Stimulated activated CD4-positive, alpha-beta T cell treated with anti-CD3 and anti-CD28 coated beads, Interleukin-4, amount 100 ng/mL, for 24 hours (primary cell): ENCODE measurements around the gene RNF128.

Experiments
- DNase-seq: peaks from one replicate; pipeline ENCODE4 v3.0.0-alpha.2; 2020

RNF128 gene, protein sequence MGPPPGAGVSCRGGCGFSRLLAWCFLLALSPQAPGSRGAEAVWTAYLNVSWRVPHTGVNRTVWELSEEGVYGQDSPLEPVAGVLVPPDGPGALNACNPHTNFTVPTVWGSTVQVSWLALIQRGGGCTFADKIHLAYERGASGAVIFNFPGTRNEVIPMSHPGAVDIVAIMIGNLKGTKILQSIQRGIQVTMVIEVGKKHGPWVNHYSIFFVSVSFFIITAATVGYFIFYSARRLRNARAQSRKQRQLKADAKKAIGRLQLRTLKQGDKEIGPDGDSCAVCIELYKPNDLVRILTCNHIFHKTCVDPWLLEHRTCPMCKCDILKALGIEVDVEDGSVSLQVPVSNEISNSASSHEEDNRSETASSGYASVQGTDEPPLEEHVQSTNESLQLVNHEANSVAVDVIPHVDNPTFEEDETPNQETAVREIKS

GRCh38 chrX:106726485-106727437 lies at the start of gene RNF128:
Gene RNF128, plus strand, starts transcription at chrX:106726701. Its CDS starts 213 bp downstream, at chrX:106726914.
- DNase-seq = peak; percentile 3

- DNase-seq = no peak
These were observed 45.8 kb upstream of the RNF128 start for GRCh38 chrX:106680716-106681115.

- no peak for DNase-seq
These were observed 42.3 kb upstream of the RNF128 start for GRCh38 chrX:106684207-106684606.

DNA sequence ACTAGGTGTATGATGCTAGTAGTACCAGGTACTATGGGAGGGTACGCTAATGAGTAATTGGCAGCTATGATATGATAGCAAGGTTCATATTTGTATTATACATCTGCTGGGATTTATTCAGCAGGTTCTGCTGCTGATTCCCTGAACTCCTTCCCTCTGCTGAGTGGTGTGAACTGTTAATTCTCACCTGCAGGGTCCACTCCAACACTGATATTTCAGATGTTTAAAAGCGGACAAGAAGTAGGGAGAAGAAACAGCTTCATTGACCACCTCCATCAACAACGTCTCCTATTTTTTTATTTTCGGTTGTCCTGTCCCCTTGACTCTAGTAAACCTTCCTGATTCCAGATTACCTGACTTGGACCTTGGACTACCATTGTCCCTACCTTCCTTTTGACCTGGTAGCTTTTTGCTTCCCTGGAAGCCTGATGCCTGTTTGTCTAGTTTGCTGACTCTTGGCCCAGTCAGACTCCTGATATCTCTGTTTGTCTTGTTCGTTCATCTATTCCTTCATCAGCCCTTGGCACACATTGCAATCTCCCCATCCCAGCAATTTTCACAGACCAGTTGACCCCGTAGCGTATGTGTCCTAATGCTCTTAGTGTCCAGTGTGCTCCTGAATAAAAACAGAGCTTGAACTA lies 34.0 kb upstream of the RNF128 start:
- DNase-seq = no peak

DNA sequence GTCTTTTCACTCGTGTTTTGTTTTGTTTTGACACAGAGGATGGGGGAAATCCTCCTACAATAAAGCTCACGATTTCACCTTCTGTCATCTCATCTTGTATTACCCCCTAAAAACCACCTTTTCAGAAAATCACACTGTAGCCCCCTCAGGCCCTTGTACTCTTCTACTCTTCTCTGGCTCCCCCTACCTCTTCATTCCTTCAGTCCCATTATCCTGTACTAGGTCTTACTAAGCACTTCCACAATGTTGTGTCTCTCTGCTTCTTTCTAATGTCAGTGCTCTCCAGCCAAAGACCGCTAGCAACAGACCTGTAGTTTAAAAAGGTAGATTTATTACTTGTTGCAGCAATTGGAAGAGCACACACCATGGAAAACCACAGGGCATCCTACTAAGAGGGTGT lies 30.0 kb upstream of the RNF128 start:
- DNase-seq = no peak

GRCh38 chrX:106698693-106699092 lies 27.8 kb upstream of the RNF128 start:
- DNase-seq = no peak

DNA sequence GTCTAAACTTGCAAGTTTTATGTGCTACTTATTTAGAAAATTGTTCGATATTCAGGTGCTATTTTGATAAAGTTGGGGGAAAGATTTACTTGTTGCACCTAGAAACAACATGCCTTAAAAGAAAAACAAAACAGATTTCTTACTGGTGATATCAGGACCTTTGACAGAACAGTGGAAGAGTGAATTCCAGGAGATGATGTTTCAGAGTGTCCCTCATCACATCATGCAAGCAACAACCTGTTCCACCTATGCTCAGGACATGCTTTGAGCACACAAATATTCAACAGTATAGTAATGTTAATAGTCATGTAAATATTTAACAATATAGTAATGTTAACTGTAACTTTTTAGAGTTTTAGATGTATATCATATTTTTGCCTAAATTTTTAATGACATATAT lies 23.9 kb upstream of the RNF128 start:
- DNase-seq = no peak

DNA sequence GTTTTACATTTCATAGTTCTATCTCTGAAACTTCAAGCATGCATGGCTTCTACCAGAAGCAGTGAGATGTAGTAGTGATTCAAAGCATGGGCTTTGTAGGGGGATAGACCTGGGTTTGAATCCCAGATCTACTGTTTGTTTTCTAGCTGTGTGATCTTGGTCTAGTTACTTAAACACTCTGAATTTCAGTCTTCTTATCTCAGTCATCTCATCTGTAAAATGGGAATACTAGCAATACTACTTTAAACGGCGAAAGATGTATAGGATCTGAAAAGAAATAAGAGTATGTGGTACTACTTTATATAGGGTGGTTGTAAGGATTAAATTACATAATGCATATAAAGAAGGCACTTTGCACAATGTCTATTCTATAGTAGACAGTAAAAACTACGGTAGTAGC lies 20.0 kb upstream of the RNF128 start:
- DNase-seq = no peak

DNA sequence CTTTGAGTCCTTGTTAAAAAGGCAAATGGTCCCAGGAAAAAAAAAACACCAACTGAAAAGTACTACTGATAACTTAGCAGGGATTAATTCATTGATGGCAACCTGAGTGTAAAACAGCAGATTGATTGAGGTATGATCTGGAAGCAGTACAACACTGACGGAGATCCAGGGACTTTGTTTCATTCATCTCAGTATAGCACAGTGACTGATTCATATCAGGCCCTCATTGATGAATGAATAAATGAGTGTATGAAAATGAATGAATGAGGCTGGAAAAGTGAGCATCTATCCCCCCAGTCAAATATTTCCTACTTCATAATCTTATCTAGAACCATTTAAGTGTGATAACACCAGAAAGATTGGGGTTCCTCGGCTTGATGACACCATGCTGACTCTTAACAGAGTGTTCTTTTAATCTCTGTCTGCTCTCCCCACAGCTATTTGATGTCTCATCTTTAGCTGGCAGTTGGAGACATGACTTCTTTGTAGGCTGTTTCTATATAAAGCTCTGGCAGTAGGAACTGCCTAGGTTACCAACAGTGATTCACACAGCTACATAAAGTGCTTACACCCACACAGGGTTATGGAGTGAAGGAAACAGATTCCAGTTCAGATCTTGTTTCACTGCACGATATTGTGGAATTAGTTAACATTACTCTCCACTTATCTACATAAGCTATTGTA lies 18.6 kb upstream of the RNF128 start:
- DNase-seq = peak; percentile 4

- no peak for DNase-seq
These were observed 15.7 kb upstream of the RNF128 start for GRCh38 chrX:106710771-106711170.

DNA sequence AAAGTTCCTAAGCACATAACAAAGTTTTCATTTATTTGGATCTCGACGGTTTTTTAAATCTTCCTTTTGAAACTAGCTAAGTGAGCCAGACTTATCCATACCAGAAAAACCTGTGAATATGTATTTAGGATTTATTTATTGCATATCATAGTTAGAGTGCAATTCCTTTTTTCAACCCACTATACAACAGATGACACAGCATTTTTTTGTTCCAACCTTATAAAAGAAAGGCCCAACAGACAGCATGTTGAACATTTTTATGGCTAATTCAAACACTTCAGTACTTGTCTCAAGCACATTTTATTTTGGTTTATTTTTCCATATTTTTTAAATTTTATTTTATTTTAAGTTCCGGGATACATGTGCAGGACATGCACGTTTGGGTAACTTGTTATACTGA lies 15.1 kb upstream of the RNF128 start:
- no peak for DNase-seq

- DNase-seq = no peak
These were observed 10.5 kb upstream of the RNF128 start for GRCh38 chrX:106716004-106716403.

DNA sequence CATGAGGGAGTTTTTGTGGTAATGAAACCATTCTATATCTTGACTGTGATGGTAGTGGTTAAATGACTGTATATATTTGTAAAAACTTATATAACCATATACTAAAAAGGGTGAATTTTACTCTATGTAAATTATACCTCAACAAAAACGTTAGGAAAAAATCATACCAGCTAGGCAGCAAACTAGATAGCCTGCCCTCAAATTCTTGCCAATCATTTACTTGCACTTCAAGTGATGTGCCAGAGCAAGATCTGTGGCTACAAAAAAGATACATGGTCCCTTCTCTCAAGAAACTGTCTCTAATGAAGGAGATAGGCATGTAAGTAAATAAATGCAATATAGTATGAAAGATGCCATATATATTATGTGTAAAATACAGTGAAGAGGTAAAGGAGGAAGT lies 10.0 kb upstream of the RNF128 start:
- no peak for DNase-seq

DNA sequence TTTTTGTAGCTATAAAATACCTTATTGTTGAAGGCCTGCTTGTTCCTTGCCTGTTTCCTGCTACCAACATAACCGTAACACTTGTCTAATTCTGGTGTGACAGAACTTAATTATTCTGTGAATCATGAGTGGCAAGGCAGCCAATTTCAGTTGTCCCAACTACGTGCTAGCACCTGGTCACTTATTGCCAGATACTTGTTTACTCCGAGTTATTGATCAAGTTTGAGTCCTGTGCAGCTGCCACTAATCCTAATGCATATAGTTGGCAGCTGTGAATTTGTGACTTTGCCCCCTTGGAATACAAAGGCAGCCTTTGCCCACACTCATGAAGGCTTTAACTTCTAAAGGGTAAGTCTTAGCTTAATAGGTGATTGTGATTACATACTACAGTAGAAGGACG lies 7.8 kb upstream of the RNF128 start:
- no peak for DNase-seq

DNA sequence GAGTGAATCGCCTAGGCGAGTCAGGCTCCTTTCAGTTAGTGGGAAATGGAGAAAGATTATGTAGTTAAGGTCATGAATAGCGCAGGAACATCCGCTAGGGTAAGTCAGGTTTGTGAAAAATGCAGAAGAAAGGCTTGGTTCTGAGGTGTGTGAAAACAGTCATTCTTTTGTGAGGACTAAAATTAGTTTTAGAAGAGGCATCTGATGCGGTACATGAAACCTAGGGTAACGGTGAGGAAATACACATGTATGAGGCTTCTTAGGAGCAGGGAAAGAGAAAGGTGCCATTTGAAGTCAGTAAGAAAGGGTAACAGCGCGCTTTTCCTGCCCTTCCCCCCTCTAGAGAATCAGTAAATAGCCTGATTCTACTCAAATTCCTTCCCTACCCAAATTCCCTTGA lies 570 bp upstream of the RNF128 start:
- no peak for DNase-seq

- no peak for DNase-seq
These were observed 1.8 kb downstream of the RNF128 start for GRCh38 chrX:106728337-106728736.

GRCh38 chrX:106730401-106730800 lies 3.9 kb downstream of the RNF128 start:
- DNase-seq = no peak

- no peak for DNase-seq
These were observed 5.1 kb downstream of the RNF128 start for GRCh38 chrX:106731590-106731989.

GRCh38 chrX:106734827-106735226 lies 8.3 kb downstream of the RNF128 start:
- DNase-seq = no peak

DNA sequence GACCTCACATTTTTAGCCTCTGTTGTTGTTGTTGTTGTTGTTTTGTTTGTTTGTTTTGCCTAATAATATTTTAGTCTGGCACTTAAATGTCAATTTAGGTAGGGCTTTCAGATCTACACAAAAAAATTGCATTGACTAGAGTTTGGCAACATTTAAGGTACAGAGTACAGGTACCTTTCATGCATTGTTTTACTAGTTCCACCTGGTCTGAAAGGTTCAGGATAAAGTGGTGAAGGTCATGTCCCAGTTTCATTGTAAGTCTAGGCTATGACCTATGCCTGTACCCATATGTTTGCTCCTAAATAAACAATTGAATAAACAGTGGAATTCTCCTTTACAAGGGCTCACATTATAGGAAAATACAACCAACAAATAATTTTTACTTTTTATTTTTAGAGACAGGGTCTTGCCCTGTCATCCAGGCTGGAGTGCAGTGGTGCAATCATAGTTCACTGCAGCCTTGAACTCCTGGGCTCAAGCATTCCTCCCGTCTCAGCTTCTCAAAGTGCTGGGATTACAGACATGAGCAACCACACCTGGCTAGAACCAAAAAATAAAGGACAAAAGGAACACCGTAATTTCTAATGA lies 13.8 kb downstream of the RNF128 start:
- DNase-seq = no peak

GRCh38 chrX:106742193-106742592 lies 15.7 kb downstream of the RNF128 start:
- DNase-seq = no peak

- DNase-seq = no peak
These were observed 16.3 kb downstream of the RNF128 start for GRCh38 chrX:106742805-106743204.
